HG03575 (cell line): Measurements from ENCODE around the gene ERCC5.

ENCODE experiments used
- ATAC-seq: cut with Tn5 transposase; IDR thresholded peaks from one replicate; pipeline ENCODE4 v1.9.1; 2021; ENCODE audit not compliant: unreplicated experiment, insufficient number of reproducible peaks, low FRiP score; ENCODE audit errors: extremely low read depth

The ERCC5 gene

GRCh38 chr13:102845630-102846260 lies at the start of gene ERCC5:
Gene ERCC5, plus strand, starts transcription at chr13:102846032. Its CDS starts 235 bp downstream, at chr13:102846267.
- peak; percentile 62 for ATAC-seq

GRCh38 chr13:102798581-102799425 lies 47.0 kb upstream of the ERCC5 start, which contains the start of the genes BIVM and POGLUT2:
Gene BIVM, plus strand, starts transcription at chr13:102799119. Its CDS starts 8,149 bp downstream, at chr13:102807268.
Gene POGLUT2, minus strand, starts transcription at chr13:102798976. Its CDS starts 306 bp downstream, at chr13:102798670.
- ATAC-seq = peak; percentile 65

GRCh38 chr13:102799426-102800144 lies 46.2 kb upstream of the ERCC5 start:
- ATAC-seq = no peak

GRCh38 chr13:102800145-102801041 lies 45.4 kb upstream of the ERCC5 start:
- ATAC-seq = peak; percentile 63

- ATAC-seq = no peak
Measured at GRCh38 chr13:102805680-102806079, 40.2 kb upstream of the ERCC5 start.

GRCh38 chr13:102807699-102808098 lies 38.1 kb upstream of the ERCC5 start:
- no peak for ATAC-seq

GRCh38 chr13:102812611-102813287 lies 33.1 kb upstream of the ERCC5 start:
- ATAC-seq = no peak

- ATAC-seq = no peak
Measured at GRCh38 chr13:102814025-102814607, 31.7 kb upstream of the ERCC5 start.

- no peak for ATAC-seq
Measured at GRCh38 chr13:102814793-102815192, 31.0 kb upstream of the ERCC5 start.

GRCh38 chr13:102815788-102816187 lies 30.0 kb upstream of the ERCC5 start:
- ATAC-seq = no peak

GRCh38 chr13:102816708-102817107 lies 29.1 kb upstream of the ERCC5 start:
- no peak for ATAC-seq

- ATAC-seq = no peak
Measured at GRCh38 chr13:102817241-102817640, 28.6 kb upstream of the ERCC5 start.

- no peak for ATAC-seq
Measured at GRCh38 chr13:102817907-102818306, 27.9 kb upstream of the ERCC5 start.

- no peak for ATAC-seq
Measured at GRCh38 chr13:102825400-102825799, 20.4 kb upstream of the ERCC5 start.

GRCh38 chr13:102825921-102826706 lies 19.7 kb upstream of the ERCC5 start:
- no peak for ATAC-seq

- ATAC-seq = no peak
Measured at GRCh38 chr13:102830646-102831045, 15.2 kb upstream of the ERCC5 start.

GRCh38 chr13:102836471-102836870 lies 9.4 kb upstream of the ERCC5 start:
- no peak for ATAC-seq
